ENCODE measurements around the gene PDZD11.
"Not testable (repeated sequence)": the region's sequence is repeated elsewhere in the genome, so short reads cannot be mapped to it uniquely, and the experiment has no call there.

PDZD11 gene

DNA sequence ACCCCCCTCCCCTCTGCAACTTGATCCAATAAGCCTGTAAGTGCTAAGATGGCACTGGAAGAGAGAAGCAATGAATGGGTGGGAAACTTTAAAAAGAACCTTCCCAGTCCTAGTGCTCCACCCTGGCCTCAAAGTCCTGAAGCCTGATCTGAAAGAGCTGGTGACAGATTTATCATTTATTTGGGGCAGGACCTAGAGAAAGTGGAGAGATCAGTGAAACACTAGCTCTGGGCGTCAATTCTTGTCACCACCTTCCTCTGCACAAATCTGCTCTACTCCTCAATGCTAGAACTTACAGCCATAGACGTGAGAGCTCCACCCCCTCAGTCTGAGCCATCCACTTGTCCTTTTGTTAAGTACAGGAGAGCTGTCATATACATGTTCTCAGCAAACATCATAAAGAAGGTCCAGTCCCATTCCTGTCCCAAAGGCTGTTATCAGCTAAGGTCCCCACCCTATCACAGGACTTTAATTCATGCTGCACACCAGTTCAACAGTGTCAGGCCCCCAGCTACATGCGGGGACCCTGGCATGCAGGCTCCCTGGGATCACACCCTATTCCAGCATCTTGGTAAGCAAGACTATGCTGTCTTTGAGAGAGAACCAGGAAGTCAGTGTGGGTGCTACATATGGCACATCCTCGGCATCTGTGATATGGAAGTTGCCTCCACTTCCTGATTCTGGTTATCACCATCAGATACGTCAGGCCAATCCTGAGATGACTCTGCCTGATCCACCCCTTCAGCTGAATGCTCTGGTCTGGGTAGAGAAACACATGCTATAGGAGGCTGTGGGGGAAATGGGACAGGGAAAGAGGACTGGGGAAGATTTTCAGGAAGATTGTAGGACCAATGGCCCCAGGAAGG lies 32.1 kb downstream of the PDZD11 start:
- no peak for DNase-seq (ENCODE audit: low spot score)

DNA sequence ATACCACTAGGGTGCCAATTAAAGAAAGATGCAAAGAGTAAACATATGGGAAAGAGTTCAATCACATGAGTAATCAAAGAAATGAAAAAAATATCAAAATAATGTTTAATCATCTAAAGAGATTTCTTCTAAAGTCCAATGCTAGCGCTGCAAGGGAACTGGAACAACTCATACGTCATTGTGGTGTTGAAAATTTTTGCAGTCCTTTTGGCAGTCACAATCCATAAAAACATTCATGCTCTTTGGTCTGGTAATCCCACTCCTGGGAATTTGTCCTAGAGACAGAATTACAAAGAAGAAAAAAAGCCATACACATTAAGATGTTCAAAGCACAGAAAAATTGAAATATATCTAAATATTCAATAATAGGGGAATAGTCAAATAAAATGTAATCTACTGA lies 34.3 kb downstream of the PDZD11 start:
- DNase-seq (ENCODE audit: low spot score): no peak

DNA sequence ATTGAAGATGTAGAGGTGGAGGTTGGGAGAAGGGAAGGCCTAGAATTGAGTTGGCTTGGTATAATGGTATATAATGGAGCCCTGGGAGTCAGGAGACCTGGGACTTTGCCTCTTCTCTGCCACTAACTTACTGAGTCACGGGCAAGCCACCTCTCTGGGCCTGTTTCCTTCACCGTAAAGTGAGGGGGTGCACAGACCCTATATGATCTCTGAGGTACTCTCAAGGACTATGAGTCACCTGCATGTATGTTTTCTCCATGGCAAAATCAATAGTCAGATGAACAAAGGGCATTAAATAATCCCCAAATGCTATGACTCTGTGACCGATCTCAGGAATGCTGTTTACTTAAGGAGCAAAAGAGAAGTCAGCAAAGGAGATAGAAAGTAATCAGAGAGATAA lies 34.8 kb downstream of the PDZD11 start:
- no peak for DNase-seq (ENCODE audit: low spot score)

DNA sequence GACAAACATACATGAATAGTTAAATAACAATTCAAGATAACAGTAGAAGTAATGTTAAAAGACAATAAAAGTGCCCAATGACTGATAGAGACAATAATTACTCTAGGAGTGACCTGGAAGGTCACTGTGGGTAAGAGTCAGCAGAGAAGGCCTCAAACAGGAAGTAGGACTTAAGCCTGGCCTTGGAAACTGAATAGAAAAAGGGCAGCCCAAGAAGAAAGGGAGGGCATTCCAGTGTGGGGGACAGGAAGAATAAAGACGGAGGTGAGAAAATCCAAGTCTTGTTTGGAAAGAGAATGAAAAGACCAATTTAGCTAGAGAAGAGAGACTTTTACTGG lies 35.7 kb downstream of the PDZD11 start:
- DNase-seq (ENCODE audit: low spot score): no peak

DNA sequence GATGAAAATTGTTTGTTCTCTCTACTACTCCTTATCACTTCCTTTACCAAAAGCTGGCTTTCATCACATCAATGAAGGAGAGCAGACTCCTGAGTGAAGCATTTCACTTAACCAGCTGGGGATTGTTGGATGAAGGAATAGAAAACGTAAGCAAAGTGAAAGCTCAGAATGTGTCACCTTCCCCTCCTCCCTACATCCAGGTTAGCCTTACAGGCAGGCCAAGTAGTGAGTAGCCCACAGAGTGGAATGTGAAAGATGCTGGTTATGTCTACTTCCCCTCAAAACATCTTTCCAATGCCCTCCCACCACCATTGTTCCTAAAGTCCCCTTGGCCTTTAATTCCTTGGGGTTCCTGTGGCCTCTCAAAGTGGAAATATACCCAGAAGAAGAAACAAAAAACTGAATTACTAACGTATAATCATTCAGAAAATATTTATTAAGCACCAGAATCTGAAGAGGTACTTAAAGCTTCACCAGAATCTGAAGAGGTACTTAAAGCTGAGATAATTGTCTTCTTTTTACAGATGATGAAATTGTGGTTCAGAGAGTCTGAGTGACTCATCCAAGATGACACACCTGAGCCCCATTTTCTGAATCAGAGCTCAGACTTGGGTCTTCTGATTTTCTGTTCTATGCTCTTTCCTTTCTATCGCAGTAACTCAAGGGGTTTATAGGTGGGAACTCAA lies 36.2 kb downstream of the PDZD11 start:
- DNase-seq (ENCODE audit: low spot score): no peak

DNA sequence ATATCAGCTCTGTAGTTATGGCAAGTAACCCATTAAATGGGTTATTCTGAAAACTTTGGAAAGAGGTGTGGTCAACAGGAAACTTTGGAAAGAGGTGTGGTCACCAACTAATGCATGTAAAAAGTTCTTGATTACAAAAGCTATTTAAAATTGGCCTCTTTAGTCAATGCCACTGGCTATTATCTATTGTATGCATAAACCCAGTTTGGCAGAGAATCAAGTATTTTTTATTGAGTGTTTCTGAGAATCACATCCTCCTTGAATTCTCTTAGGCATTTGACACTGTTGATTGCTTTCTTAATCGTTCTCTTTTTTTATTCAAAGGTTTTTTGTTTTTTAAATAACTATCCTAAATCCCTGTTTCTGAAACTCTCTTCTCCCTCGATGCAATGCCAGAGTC lies 37.2 kb downstream of the PDZD11 start:
- DNase-seq (ENCODE audit: low spot score): no peak

DNA sequence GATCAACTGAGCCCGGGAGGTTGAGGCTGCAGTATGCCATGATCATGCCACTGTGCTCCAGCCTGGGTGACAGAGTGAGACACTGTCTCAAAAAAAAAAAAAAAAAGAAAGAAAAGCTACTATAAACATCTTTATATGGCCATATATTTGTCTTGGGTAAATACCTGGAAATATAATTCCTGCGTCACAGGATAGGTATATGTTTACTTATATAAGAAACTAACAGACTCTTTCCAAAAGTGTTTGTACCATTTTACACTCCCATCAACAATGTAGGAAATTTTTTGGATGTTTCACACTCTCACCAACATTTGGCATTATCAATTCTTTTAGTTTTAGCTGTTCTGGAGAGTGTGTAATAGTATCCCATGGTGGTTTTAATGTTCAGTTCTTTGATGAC lies 42.5 kb downstream of the PDZD11 start:
- no peak for DNase-seq (ENCODE audit: low spot score)

DNA sequence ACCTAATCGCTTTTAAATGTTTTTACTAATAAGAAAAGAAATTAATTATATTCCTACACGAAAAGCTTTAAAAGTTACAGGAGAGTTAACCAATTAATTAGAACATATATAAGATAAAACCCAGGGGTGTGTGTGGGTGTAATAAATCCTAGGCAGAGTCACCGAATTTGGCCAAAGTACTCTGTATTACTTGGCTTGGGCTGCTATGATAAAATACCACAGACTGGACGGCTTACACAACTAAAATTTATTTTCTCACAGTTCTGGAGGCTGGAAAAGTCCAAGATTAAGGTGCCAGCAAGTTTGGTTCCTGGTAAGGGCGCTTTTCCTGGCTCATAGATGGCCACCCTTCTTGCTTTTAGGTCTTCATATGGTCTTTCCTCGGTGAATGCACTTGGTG lies 44.8 kb downstream of the PDZD11 start:
- no peak for DNase-seq (ENCODE audit: low spot score)

DNA sequence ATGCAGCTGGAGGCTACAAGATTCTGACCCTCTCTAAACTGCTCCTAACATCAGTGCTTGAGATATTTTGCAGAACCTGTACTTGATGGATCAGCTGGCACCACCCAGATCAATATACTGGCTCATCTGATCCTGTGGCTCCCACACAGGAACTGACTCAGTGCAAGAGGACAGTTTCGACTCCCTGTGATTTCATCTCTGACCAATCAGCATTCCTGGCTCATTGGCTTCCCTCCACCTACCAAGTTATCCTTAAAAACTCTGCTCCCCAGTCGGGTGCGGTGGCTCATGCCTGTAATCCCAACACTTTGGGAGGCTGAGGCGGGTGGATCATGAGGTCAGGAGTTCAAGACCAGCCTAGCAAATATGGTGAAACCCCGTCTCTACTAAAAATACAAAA lies 46.1 kb downstream of the PDZD11 start:
- DNase-seq (ENCODE audit: low spot score): not testable (repeated sequence)

DNA sequence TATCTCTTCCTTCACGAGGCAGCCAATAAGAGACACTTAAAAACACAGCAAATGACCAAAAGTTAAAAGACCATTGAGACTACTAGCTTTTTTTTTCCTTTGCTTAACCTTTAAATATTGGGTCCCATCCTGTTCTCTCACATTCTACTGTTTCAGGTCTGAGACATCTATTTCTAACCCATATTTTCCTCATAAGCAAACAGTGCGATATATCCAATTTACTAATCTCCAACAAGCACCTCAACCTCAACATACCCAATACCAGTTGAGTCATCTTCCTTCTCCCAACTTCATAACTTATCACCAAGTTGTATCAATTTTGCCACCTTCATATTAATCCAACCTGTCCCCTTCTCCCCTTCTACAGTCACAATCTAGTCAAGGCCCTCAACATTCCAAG lies 48.2 kb downstream of the PDZD11 start:
- no peak for DNase-seq (ENCODE audit: low spot score)

DNA sequence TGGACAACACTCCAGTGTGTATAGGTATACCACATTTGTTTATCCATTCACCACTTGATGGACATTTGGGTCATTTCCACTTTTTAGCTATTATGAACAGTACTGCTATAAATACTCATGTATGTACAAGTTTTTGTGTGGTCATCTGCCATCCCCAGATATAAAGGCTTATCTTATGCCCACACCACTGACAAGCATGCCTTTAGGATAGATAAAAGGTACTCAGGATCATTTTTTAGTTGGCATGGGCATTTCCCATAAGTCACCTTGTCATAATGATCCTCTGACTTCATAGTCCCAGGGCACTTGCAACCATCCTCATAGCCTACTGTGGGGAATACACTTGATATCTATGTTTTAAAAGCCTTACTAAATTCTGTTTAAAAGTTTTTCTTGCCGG lies 49.0 kb downstream of the PDZD11 start:
- no peak for DNase-seq (ENCODE audit: low spot score)
